Activated naive CD4-positive, alpha-beta T cell treated with anti-CD3 and anti-CD28 coated beads, Interleukin-2, amount 50 U/mL, for 16 hours (primary cell): ENCODE measurements around the gene ANG.

Experiments used
- DNase-seq: peaks from one replicate; pipeline ENCODE4 v3.0.0-alpha.2; 2020

The ANG gene

GRCh38 chr14:20679907-20680306, 8.7 kb upstream of the ANG start:
- no peak for DNase-seq

GRCh38 chr14:20680363-20680762, 8.2 kb upstream of the ANG start:
- no peak for DNase-seq

- DNase-seq, result no peak
These were observed 7.7 kb upstream of the ANG start for GRCh38 chr14:20680843-20681347.

GRCh38 chr14:20681348-20682126, 7.0 kb upstream of the ANG start:
- DNase-seq, result peak; percentile 84

- no peak for DNase-seq
These were observed 6.5 kb upstream of the ANG start for GRCh38 chr14:20682127-20682434.

GRCh38 chr14:20682435-20683124, 6.0 kb upstream of the ANG start:
- peak; percentile 82 for DNase-seq

- peak; percentile 79 for DNase-seq
These were observed 5.3 kb upstream of the ANG start for GRCh38 chr14:20683125-20683890.

- DNase-seq, result peak; percentile 75
These were observed 4.5 kb upstream of the ANG start, which contains the start of gene RNASE4 for GRCh38 chr14:20683891-20684661. Gene RNASE4, plus strand, starts transcription at chr14:20684560. Its CDS starts 14,812 bp downstream, at chr14:20699372.

GRCh38 chr14:20684662-20685456, 3.7 kb upstream of the ANG start:
- no peak for DNase-seq

- no peak for DNase-seq
These were observed 2.0 kb upstream of the ANG start for GRCh38 chr14:20686386-20687143.

GRCh38 chr14:20687362-20688166, 1.0 kb upstream of the ANG start:
- no peak for DNase-seq

GRCh38 chr14:20690848-20691640, 2.5 kb downstream of the ANG start:
- DNase-seq, result peak; percentile 23

GRCh38 chr14:20692116-20692751, 3.7 kb downstream of the ANG start:
- no peak for DNase-seq

GRCh38 chr14:20696764-20697163, 8.2 kb downstream of the ANG start:
- DNase-seq, result no peak

- peak; percentile 60 for DNase-seq
These were observed 8.9 kb downstream of the ANG start for GRCh38 chr14:20697273-20698017.

- DNase-seq, result no peak
These were observed 9.4 kb downstream of the ANG start for GRCh38 chr14:20698018-20698329.

- no peak for DNase-seq
These were observed 10.4 kb downstream of the ANG start for GRCh38 chr14:20698934-20699333.

GRCh38 chr14:20699931-20700330, 11.4 kb downstream of the ANG start:
- DNase-seq, result no peak
